OCI-LY3 (cell line): ENCODE data around the gene DNAH10.

Source experiments
- H2AFZ ChIP-seq: fragments of 200-600, 300-600 bp; shearing (Covaris generic); 2 replicates; pipeline ENCODE4 v1.6.0; 2014; ENCODE audit warnings: antibody characterized with exemption, low read depth, low read length
- H3K27ac ChIP-seq: fragments of 200-600, 300-600 bp; sonication (generic); 2 replicates; pipeline ENCODE4 v1.5.1; 2014; ENCODE audit warnings: mild to moderate bottlenecking, low read length, moderate library complexity, mixed read lengths
- H3K27me3 ChIP-seq: fragments of 200-600, 300-600 bp; sonication (generic); 2 replicates; pipeline ENCODE4 v1.6.1; 2014; ENCODE audit warnings: low read depth, low read length, mixed read lengths
- H3K36me3 ChIP-seq: fragments of 200-600, 300-600 bp; sonication (generic); replicated peaks from 2 replicates; pipeline ENCODE3; 2014; ENCODE audit warnings: low read depth, low read length, mixed read lengths
- H3K4me1 ChIP-seq: fragments of 300-600, 200-600 bp; sonication (generic); 2 replicates; pipeline ENCODE4 v1.6.1; 2014; ENCODE audit warnings: low read length, mixed read lengths
- H3K4me2 ChIP-seq: fragments of 200-600, 300-600 bp; sonication (generic); 2 replicates; pipeline ENCODE4 v1.6.1; 2014; ENCODE audit warnings: low read length, mixed read lengths
- H3K4me3 ChIP-seq: fragments of 300-600, 200-600 bp; sonication (generic); 2 replicates; pipeline ENCODE4 v1.5.1; 2014; ENCODE audit warnings: antibody characterized with exemption, mild to moderate bottlenecking, low read length, moderate library complexity
- H3K79me2 ChIP-seq: fragments of 300-600, 200-600 bp; shearing (Covaris generic); 2 replicates; pipeline ENCODE4 v1.6.1; 2014; ENCODE audit warnings: mild to moderate bottlenecking, low read length, mixed read lengths
- H3K9ac ChIP-seq: fragments of 300-600, 200-600 bp; shearing (Covaris generic); 2 replicates; pipeline ENCODE4 v1.6.0; 2014; ENCODE audit warnings: mild to moderate bottlenecking, low read length, moderate library complexity
- H3K9me3 ChIP-seq: fragments of 200-600, 300-600 bp; shearing (Covaris generic); 2 replicates; pipeline ENCODE4 v1.6.1; 2014; ENCODE audit warnings: low read length, mixed read lengths; ENCODE audit not compliant: insufficient read depth
- H4K20me1 ChIP-seq: fragments of 200-600, 300-600 bp; sonication (generic); 2 replicates; pipeline ENCODE4 v1.6.1; 2016; ENCODE audit warnings: low read length, mixed read lengths; ENCODE audit not compliant: insufficient read depth
- EZH2phosphoT487 ChIP-seq: fragments of 200-600 bp; shearing (Covaris generic); IDR thresholded peaks from 2 replicates; pipeline ENCODE4 v1.6.1; 2018; ENCODE audit warnings: antibody characterized with exemption, mixed run types, low read depth
- TF ChIP-seq, protein P1 (sequence below): fragments of 200-600, 300-600 bp; sonication (generic); IDR thresholded peaks from 2 replicates; pipeline ENCODE4 v1.5.1; 2014; ENCODE audit warnings: antibody characterized with exemption, low read length, low read depth

Gene DNAH10

DNA sequence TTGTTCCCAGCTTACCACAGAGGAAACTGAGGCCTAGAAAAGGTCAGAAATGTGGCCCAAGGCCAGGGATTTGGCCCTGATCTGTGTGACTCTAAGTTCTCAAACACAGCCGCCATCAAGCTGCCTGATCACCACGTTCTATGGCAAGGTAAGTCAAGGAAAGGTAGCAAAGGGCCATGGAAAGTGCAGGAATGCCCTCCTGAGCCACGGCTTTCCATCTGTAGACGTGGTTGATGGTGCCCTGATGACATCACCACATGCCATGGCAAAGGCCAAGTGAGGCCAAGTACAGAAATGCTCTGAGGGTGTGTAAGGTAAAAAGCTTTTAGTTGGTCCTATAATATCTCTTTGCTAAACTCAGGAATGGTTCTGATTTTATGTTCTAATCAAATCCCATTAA lies 99.3 kb downstream of the DNAH10 start:
- Histone ChIP-seq H3K27me3 (no peaks in the 10 kb centered on the region), H3K27ac (no peak overlapping the region), H3K79me2 (no peaks in the 10 kb centered on the region), H3K4me1 (no peaks in the 10 kb centered on the region), H3K9me3 (no peaks in the 10 kb centered on the region), H3K9ac (no peak overlapping the region), H3K4me3 (no peak overlapping the region), H3K36me3 (no peaks in the 10 kb centered on the region), H3K4me2 (no peak overlapping the region), H4K20me1 (no peaks in the 10 kb centered on the region), H2AFZ (no peak overlapping the region)
- TF ChIP-seq, protein P1, sequence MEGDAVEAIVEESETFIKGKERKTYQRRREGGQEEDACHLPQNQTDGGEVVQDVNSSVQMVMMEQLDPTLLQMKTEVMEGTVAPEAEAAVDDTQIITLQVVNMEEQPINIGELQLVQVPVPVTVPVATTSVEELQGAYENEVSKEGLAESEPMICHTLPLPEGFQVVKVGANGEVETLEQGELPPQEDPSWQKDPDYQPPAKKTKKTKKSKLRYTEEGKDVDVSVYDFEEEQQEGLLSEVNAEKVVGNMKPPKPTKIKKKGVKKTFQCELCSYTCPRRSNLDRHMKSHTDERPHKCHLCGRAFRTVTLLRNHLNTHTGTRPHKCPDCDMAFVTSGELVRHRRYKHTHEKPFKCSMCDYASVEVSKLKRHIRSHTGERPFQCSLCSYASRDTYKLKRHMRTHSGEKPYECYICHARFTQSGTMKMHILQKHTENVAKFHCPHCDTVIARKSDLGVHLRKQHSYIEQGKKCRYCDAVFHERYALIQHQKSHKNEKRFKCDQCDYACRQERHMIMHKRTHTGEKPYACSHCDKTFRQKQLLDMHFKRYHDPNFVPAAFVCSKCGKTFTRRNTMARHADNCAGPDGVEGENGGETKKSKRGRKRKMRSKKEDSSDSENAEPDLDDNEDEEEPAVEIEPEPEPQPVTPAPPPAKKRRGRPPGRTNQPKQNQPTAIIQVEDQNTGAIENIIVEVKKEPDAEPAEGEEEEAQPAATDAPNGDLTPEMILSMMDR = no peak
- no peak for TF ChIP-seq EZH2phosphoT487

DNA sequence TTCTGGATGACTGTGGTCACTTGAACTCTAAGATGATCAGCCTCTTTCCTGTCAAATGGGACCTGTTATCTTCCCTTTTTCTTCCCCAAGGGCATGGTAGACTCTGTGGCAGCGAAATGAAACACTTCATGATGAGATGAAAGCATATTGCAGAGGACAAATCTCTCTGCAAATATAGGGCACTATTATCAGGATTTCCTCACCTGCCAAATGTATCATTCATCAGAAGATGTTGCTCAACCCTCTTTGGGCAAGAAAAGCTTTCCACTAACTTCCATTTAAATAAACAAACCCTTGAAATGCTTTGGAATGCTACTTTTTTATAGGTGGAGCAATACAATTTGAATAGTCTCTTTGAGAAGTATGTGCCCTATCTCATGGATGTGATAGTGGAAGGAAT lies 105.0 kb downstream of the DNAH10 start:
- H3K27ac ChIP-seq = no peak overlapping the region
- no peaks in the 10 kb centered on the region for H3K36me3 ChIP-seq
- H2AFZ ChIP-seq = no peak overlapping the region
- H3K4me3 ChIP-seq = no peak overlapping the region
- H3K79me2 ChIP-seq = no peaks in the 10 kb centered on the region
- H3K4me1 ChIP-seq = no peaks in the 10 kb centered on the region
- no peaks in the 10 kb centered on the region for H3K9me3 ChIP-seq
- H3K4me2 ChIP-seq = no peak overlapping the region
- H3K9ac ChIP-seq = no peak overlapping the region
- H4K20me1 ChIP-seq = no peaks in the 10 kb centered on the region
- peaks cover 46% of the 10 kb centered on the region for H3K27me3 ChIP-seq
- TF ChIP-seq EZH2phosphoT487 = no peak
- TF ChIP-seq, protein P1 = no peak

DNA sequence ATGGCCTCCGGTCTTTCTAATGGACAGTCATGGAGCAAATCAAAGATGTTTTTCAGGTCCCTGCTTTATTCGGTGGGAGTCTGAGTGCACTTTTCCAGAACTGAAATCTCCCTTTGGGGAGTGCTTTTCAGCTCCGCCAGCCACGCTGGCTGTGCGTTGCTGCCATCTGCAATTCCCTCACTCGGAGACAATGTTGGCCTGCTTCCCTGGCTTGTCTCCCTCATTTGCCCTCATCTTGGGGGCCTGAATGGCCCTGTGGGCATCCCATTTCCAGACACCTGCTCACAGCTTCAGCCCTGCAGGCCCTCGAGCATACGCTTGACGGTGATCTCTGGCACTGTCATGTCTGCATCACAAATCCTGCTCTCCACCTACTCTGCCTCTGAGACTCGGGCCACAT lies 106.7 kb downstream of the DNAH10 start:
- no peaks in the 10 kb centered on the region for H3K9me3 ChIP-seq
- no peak overlapping the region for H3K27ac ChIP-seq
- no peaks in the 10 kb centered on the region for H3K4me1 ChIP-seq
- H3K4me3 ChIP-seq = no peak overlapping the region
- H3K4me2 ChIP-seq = no peak overlapping the region
- no peaks in the 10 kb centered on the region for H3K36me3 ChIP-seq
- H2AFZ ChIP-seq = no peak overlapping the region
- TF ChIP-seq, protein P1 = no peak
- TF ChIP-seq EZH2phosphoT487 = no peak
- peaks cover 57% of the 10 kb centered on the region for H3K27me3 ChIP-seq
- H3K9ac ChIP-seq = no peak overlapping the region
- H4K20me1 ChIP-seq = no peaks in the 10 kb centered on the region
- H3K79me2 ChIP-seq = no peaks in the 10 kb centered on the region

DNA sequence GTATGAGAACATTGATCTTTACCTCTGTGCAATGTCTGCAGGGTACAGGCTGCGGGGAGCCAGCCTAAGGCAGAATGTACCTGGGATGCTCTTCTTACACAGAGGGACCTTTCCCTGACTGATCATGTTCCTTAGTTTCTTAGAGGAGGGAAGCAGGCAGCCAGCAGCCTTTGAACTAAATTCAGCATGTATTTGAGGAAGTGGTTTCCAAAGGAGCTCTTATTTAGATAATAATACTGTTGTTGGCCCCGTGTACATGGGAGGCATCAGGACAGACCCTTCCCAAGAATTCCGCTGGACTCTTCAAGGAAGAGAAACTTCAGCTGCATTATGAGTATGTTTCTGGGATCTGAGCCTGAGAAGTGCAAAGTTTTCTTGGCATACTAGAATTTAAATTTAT lies 111.7 kb downstream of the DNAH10 start:
- no peaks in the 10 kb centered on the region for H4K20me1 ChIP-seq
- peaks cover 43% of the 10 kb centered on the region for H3K27me3 ChIP-seq
- H2AFZ ChIP-seq = no peak overlapping the region
- no peaks in the 10 kb centered on the region for H3K4me1 ChIP-seq
- H3K4me2 ChIP-seq = no peak overlapping the region
- TF ChIP-seq EZH2phosphoT487 = no peak
- TF ChIP-seq, protein P1 = no peak
- no peaks in the 10 kb centered on the region for H3K9me3 ChIP-seq
- no peaks in the 10 kb centered on the region for H3K79me2 ChIP-seq
- H3K36me3 ChIP-seq = no peaks in the 10 kb centered on the region
- H3K9ac ChIP-seq = no peak overlapping the region
- no peak overlapping the region for H3K27ac ChIP-seq
- H3K4me3 ChIP-seq = no peak overlapping the region
